ENCODE measurements around the gene DCAF7.

Gene DCAF7

DNA sequence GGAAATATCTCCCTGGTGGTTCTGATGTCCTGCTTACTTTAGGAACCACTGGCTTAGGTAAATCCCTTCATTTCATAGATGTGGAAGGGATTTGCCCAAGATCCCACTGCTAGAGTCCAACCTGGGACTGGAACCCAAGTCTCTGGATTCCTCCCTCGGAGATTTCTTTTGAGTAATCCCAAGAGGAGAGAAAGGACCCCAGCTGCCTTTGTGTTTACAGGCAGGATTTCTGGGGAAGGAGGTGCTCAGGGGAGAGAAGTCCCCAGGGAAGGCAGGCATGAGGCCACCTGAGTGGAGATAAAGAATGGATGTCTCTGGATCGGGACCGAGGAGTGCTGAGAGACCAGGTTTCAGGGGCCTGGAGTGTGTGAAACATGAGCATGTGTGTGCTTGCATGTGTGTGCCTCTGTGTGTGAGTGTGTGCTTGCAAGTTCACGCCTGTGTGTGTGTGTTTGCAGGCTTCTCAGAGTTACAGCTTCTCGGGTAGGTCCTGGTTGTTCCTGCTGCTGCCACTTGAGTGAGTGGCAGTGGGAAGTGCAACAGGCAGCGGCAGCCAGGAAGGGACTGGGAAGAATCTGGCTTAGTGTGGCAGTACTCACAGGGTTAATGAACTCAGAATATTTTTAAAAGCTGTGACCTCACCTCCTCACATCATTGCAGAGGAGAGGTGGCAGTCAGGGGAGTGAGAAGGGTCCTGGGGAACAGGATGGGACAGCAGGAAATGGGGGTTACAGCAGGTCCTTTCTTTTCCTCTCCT lies 24.9 kb upstream of the DCAF7 start:
- DNase-seq, result peak; percentile 24

GRCh38 chr17:63526861-63527260 lies 23.4 kb upstream of the DCAF7 start:
- no peak for DNase-seq

DNA sequence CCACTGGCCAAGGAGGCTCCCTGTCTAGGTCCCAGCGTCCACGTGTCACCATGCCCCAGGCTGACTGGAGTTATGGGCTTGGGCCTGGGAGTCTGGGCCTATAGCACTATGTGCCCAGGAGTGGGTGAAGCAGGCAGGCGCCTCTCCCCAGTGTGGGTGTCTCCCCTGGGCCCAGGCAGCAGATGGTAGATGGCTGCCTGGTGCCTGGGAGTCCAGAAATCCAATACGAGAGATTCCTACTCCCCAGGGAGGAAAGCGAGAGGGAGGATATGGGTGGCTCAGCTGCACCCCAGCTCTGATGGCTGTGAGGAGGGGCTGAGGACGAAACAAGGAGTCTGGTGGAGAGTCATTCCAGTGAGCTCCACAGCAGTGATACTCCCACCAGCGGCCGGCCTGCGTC lies 22.1 kb upstream of the DCAF7 start:
- peak; percentile 51 for DNase-seq

DNA sequence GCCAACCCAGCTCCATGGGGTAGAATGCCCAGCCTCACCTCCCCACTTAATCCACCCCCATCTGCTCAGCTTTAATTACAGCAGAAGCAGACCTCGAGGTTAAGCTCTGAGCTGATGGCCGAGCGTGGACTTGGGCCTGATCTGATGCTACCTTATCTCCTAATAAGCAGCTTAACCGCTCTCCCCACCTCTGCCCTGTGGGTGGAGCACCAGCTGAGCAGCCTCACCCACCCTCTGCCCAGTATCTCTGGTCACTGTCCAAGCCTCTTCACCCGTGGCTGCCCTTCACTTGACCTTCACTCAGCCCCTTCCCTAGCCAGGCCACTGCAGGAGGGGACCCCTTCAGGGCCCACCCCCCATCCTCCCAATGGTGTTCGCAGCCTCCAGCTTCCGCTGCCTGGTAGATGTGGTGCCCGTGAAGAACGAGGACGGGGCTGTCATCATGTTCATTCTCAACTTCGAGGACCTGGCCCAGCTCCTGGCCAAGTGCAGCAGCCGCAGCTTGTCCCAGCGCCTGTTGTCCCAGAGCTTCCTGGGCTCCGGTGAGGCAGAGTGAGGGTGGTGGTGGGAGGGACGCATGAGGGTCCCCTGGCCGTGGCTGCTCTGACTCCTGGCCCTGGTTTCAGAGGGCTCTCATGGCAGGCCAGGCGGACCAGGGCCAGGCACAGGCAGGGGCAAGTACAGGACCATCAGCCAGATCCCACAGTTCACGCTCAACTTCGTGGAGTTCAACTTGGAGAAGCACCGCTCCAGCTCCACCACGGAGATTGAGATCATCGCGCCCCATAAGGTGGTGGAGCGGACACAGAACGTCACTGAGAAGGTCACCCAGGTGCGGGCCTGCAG lies 20.3 kb upstream of the DCAF7 start:
- DNase-seq, result peak; percentile 21

GRCh38 chr17:63530557-63531021 lies 19.7 kb upstream of the DCAF7 start:
- DNase-seq, result no peak

DNA sequence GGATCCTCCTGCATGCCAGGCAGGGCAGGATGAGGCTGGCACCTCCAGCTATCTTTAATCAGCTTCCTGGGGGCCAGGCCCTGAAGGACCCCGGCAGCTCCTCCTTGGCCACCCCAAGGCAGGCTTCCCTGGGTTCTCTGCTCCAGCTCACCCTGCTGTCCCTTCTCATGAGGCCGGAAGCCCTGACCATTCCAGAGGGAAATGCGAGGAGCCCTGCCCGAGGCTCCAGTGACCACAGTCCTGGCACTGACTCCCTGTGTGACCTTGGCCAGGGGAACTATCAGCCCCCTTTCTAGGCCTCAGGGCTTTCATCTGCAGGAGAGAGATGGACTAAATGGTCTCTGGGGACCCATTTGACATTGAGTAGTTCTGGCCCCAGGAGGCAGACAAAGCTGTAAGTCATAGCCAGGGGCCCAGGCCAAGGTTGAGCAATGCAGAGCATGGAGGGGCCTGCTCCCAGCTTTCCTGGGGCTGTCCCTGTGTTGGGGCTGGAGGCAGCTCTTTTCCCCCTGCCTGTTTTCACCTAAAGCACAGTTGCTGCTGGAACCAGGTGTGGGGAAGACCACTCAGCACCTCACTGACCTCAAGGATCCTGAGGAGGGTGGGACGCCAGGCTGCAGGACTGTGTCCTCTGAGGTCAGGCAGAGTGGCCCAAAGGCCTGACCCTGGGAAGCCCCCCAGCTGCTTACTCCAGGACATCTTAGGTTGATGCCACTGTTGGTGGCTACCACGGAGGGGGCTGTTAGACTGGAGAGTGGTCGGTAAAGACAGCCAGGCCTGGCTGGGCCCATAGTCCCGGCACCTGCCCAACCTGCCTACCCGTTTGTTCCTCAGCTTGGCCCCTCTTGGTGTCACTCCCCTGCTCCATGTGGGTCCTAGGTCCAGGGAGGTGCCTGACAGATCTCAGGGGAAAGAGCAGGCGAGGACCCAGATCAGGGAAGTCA lies 19.0 kb upstream of the DCAF7 start:
- DNase-seq, result peak; percentile 27

GRCh38 chr17:63533433-63534077 lies 16.7 kb upstream of the DCAF7 start:
- peak; percentile 11 for DNase-seq

DNA sequence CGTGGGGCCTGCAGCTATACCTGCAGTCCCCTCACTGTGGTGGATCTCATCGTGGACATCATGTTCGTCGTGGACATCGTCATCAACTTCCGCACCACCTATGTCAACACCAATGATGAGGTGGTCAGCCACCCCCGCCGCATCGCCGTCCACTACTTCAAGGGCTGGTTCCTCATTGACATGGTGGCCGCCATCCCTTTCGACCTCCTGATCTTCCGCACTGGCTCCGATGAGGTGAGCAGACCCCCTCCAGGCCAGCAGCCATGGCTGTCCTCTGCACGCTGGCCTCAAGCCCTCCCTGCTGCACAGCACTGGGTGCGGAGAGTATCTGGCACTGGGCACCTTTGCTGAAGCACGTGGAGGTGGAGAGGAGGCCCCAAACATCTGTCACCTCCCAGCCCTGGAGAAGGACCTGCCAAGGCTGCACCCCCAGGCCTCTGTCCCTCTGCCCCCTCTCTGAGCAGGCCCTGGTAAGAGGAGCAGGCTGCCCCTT lies 16.2 kb upstream of the DCAF7 start:
- no peak for DNase-seq

DNA sequence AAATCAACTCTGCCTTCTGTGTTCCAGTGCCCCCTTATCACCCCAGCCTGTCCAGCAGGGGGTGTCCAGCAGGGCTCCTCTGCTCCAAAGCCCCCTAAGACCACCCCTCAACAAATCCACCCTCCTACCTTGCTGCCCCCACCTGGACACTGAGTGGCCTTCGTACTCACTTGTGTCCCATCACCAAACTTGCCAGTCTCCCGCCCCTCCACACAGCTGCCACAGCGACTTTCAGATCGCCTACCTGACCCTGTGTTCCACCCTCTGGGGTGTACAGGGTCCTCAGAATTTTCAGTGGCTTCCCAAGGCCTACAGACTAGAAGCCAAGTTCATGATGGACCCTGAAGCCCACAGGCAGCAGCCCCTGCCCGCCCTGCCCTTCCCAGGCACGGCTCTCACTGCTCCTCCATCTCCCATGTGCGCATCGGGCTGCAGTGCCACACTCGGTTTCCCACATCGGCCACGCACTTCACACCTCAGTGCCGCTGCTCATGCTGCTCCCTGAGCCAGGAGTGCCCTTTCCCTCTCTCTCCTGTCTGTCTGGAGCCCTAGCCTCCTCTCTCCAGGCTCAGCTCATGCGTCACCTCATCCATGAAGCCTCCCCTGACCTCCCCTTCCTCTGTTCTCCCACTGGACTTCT lies 15.3 kb upstream of the DCAF7 start:
- DNase-seq, result no peak

DNA sequence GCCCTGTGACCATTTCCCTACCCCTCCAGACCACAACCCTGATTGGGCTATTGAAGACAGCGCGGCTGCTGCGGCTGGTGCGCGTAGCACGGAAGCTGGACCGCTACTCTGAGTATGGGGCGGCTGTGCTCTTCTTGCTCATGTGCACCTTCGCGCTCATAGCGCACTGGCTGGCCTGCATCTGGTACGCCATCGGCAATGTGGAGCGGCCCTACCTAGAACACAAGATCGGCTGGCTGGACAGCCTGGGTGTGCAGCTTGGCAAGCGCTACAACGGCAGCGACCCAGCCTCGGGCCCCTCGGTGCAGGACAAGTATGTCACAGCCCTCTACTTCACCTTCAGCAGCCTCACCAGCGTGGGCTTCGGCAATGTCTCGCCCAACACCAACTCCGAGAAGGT lies 14.6 kb upstream of the DCAF7 start:
- no peak for DNase-seq

DNA sequence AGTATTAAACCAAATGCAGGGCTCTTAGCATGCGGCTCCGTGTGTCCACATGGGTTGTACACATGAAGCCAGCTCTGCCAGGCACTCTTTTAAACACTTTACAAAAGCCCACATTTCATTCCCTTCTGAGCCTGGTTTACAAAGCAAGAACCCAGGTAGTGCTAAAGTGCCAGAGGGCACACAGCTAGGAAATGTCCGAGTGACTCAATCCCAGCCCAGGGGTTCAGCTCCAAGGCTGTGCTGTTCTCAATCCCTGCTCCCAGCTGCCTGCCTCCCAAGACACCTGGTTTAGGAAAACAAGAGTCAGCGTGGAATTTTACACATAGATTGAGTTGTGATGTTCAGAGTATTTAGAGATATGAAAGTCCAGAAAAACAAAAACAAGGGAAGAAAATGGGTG lies 13.3 kb upstream of the DCAF7 start:
- DNase-seq, result peak; percentile 21

- DNase-seq, result peak; percentile 64
Measured at GRCh38 chr17:63537991-63538692, 12.1 kb upstream of the DCAF7 start.

- no peak for DNase-seq
Measured at GRCh38 chr17:63538693-63539595, 11.3 kb upstream of the DCAF7 start.

DNA sequence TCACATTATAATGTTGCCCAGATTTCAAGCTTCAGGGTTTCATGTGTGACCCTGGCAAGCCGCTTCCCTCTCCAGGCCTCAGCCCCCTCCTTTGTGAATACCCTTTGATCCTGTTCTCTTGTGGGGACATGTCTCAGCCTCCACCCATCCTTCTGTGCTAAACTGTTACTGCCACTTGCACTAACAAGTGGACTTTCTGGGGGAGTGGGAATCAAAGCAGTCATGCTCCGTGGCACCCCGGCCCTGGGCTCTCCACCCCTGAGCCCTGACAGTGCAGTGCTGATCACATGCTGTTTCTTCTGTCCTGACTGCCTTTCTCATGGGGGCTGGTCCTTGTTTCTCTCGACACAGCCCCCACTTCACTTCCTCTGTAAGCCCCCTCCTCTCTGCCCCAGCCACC lies 9.7 kb upstream of the DCAF7 start:
- no peak for DNase-seq

- DNase-seq, result no peak
Measured at GRCh38 chr17:63542218-63542545, 8.1 kb upstream of the DCAF7 start.

- DNase-seq, result peak; percentile 60
Measured at GRCh38 chr17:63542942-63543821, 7.1 kb upstream of the DCAF7 start.

GRCh38 chr17:63543822-63544420 lies 6.4 kb upstream of the DCAF7 start:
- no peak for DNase-seq

GRCh38 chr17:63544467-63545301 lies 5.6 kb upstream of the DCAF7 start:
- DNase-seq, result peak; percentile 22
